Astrocyte (in vitro differentiated cells and primary cell): Measurements from ENCODE around the gene SCAND1. TPM values are rescaled to one million over a fixed set of nuclear protein-coding genes. Genes with fewer than 3 reads are reported as not detected.

Experiments
- DNase-seq: peaks from one replicate; pipeline ENCODE4 v3.0.0-alpha.2; 2010; ENCODE audit warnings: low read depth
- FAIRE-seq: peaks from 2 replicates; lab custom pipeline; 2011; peaks lifted over from hg19 to GRCh38; lab: Jason Lieb, UNC
- H2AFZ ChIP-seq: 2 replicates; pipeline ENCODE4 v1.6.0; 2012; ENCODE audit warnings: low read depth, low read length, inconsistent platforms
- H3K27ac ChIP-seq: 2 replicates; pipeline ENCODE4 v1.5.1; 2011; ENCODE audit warnings: low read depth, low read length, inconsistent platforms
- H3K27me3 ChIP-seq: 2 replicates; pipeline ENCODE4 v1.6.0; 2011; ENCODE audit warnings: low read length, inconsistent platforms; ENCODE audit not compliant: insufficient read depth
- H3K36me3 ChIP-seq: 2 replicates; pipeline ENCODE4 v1.5.1; 2011; ENCODE audit warnings: low read length, inconsistent platforms; ENCODE audit not compliant: insufficient read depth
- H3K4me1 ChIP-seq: 2 replicates; pipeline ENCODE4 v1.5.1; 2011; ENCODE audit warnings: low read length, inconsistent platforms; ENCODE audit not compliant: insufficient read depth
- H3K4me2 ChIP-seq: 2 replicates; pipeline ENCODE4 v1.6.0; 2012; ENCODE audit warnings: low read length, inconsistent platforms
- H3K4me3 ChIP-seq: 2 replicates; pipeline ENCODE4 v1.5.1; 2011; ENCODE audit warnings: low read depth, mild to moderate bottlenecking, low read length, inconsistent platforms; ENCODE audit not compliant: insufficient read depth
- H3K79me2 ChIP-seq: 2 replicates; pipeline ENCODE4 v1.6.0; 2012; ENCODE audit warnings: mild to moderate bottlenecking, low read length, inconsistent platforms; ENCODE audit not compliant: insufficient read depth
- H3K9ac ChIP-seq: 2 replicates; pipeline ENCODE4 v1.6.0; 2012; ENCODE audit warnings: mild to moderate bottlenecking, low read length, inconsistent platforms
- H3K9me3 ChIP-seq: 2 replicates; pipeline ENCODE4 v1.5.1; 2012; ENCODE audit warnings: low read depth, mild to moderate bottlenecking, low read length, inconsistent platforms; ENCODE audit not compliant: insufficient read depth
- H4K20me1 ChIP-seq: 2 replicates; pipeline ENCODE4 v1.6.0; 2012; ENCODE audit warnings: low read length, inconsistent platforms; ENCODE audit not compliant: insufficient read depth
- H3K27ac Mint-ChIP-seq: one replicate; pipeline ENCODE4 v1.8.0; 2021; ENCODE audit warnings: mild to moderate bottlenecking, mixed read lengths; ENCODE audit not compliant: unreplicated experiment
- H3K27me3 Mint-ChIP-seq: one replicate; pipeline ENCODE4 v1.8.0; 2021; ENCODE audit warnings: low read depth, mixed read lengths; ENCODE audit not compliant: unreplicated experiment
- H3K36me3 Mint-ChIP-seq: one replicate; pipeline ENCODE4 v1.8.0; 2021; ENCODE audit warnings: low read depth, mixed read lengths; ENCODE audit not compliant: unreplicated experiment
- H3K4me1 Mint-ChIP-seq: one replicate; pipeline ENCODE4 v1.8.0; 2021; ENCODE audit warnings: low read depth, mixed read lengths; ENCODE audit not compliant: unreplicated experiment
- H3K4me3 Mint-ChIP-seq: one replicate; pipeline ENCODE4 v1.8.0; 2021; ENCODE audit warnings: mild to moderate bottlenecking, moderate library complexity, mixed read lengths; ENCODE audit not compliant: unreplicated experiment
- H3K9me3 Mint-ChIP-seq: one replicate; pipeline ENCODE4 v1.8.0; 2021; ENCODE audit warnings: mild to moderate bottlenecking, mixed read lengths; ENCODE audit not compliant: unreplicated experiment
- CTCF ChIP-seq: IDR thresholded peaks from 2 replicates; pipeline ENCODE4 v1.5.1; 2011; ENCODE audit warnings: low read depth, mild to moderate bottlenecking, inconsistent platforms, low read length, moderate library complexity; ENCODE audit not compliant: insufficient read depth
- EZH2 ChIP-seq: IDR thresholded peaks from 2 replicates; pipeline ENCODE4 v1.6.1; 2012; ENCODE audit warnings: mild to moderate bottlenecking, low read length, inconsistent platforms; ENCODE audit not compliant: insufficient read depth
- total RNA-seq: library from RNA; stranded (reverse); gene quantifications from 2 replicates; pipeline ENCODE4 v1.2.1, GENCODE V29; 2021

SCAND1 gene
- total RNA-seq, 1 donor from 2014 or later: 63.8 TPM

DNA sequence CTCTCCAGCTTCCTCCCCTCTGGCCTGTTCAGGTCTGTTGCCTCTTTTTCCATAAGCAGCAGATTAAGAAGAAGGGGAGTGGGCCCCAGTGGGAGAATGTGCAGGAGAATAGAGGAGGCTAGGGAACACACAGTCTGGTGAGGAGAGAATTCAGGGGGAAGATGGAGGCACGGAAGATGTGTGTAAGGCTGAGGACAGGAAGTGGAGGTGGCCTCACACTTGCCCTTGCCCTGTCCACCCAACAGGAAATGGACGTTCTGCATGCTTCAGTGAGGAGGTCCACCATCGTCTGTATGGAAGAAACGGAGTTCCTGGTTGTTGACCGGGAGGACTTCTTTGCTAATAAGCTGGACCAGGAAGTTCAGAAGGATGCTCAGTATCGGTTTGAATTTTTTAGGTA lies 30.1 kb upstream of the SCAND1 start:
- no peak for FAIRE-seq
- Mint-ChIP-seq H3K36me3 (no peaks in the 10 kb centered on the region), H3K4me1 (peaks cover 3% of the 10 kb centered on the region), H3K27me3 (peaks cover 30% of the 10 kb centered on the region), H3K9me3 (peaks cover 7% of the 10 kb centered on the region), H3K4me3 (no peak overlapping the region), H3K27ac (no peak overlapping the region)
- Histone ChIP-seq H3K79me2 (no peaks in the 10 kb centered on the region), H4K20me1 (no peaks in the 10 kb centered on the region), H3K27ac (no peak overlapping the region), H3K4me1 (no peaks in the 10 kb centered on the region), H3K9ac (no peak overlapping the region), H3K9me3 (no peaks in the 10 kb centered on the region), H3K36me3 (no peaks in the 10 kb centered on the region), H3K4me3 (no peak overlapping the region), H3K4me2 (no peak overlapping the region), H2AFZ (no peak overlapping the region), H3K27me3 (peaks cover 3% of the 10 kb centered on the region)
- TF ChIP-seq EZH2 (no peak), CTCF (no peak)
- no peak for DNase-seq

DNA sequence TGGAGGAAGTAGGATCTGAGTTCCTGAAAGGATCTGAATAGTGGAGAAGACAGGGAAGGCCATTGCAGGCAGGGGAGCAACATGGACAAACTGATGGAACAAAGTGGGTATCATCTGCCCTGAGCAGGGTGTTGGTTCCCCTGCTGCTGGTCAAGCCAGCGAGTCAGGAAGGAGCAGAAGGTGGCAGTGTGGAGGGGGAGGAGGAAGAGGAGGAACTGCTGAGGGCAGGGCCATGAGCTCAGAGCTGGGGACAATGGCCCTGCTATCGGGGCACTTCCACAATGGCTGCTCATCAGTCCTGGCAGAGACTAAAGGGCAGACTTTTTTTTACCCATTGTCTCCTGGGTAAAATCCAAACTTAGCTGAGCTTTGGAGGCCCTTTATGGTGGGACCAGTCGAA lies 27.7 kb upstream of the SCAND1 start:
- H3K79me2 ChIP-seq: no peaks in the 10 kb centered on the region
- Mint-ChIP-seq H3K27ac (no peak overlapping the region), H3K9me3 (peaks cover 7% of the 10 kb centered on the region), H3K4me1 (peaks cover 4% of the 10 kb centered on the region), H3K36me3 (no peaks in the 10 kb centered on the region), H3K4me3 (no peak overlapping the region), H3K27me3 (peaks cover 18% of the 10 kb centered on the region)
- H4K20me1 ChIP-seq: no peaks in the 10 kb centered on the region
- H3K9me3 ChIP-seq: no peaks in the 10 kb centered on the region
- H3K4me2 ChIP-seq: no peak overlapping the region
- DNase-seq: no peak
- no peaks in the 10 kb centered on the region for H3K4me1 ChIP-seq
- no peak overlapping the region for H3K9ac ChIP-seq
- H3K36me3 ChIP-seq: no peaks in the 10 kb centered on the region
- no peak overlapping the region for H2AFZ ChIP-seq
- no peak for FAIRE-seq
- TF ChIP-seq CTCF (no peak), EZH2 (no peak)
- no peak overlapping the region for H3K27ac ChIP-seq
- H3K27me3 ChIP-seq: peaks cover 3% of the 10 kb centered on the region
- no peak overlapping the region for H3K4me3 ChIP-seq

- H3K4me1 ChIP-seq: no peaks in the 10 kb centered on the region
- Mint-ChIP-seq H3K27me3 (peaks cover 10% of the 10 kb centered on the region), H3K36me3 (no peaks in the 10 kb centered on the region), H3K4me1 (peaks cover 4% of the 10 kb centered on the region), H3K4me3 (no peak overlapping the region), H3K27ac (no peak overlapping the region), H3K9me3 (peaks cover 2% of the 10 kb centered on the region)
- FAIRE-seq: no peak
- H3K79me2 ChIP-seq: no peaks in the 10 kb centered on the region
- TF ChIP-seq CTCF (no peak), EZH2 (no peak)
- DNase-seq: no peak
- no peak overlapping the region for H3K4me2 ChIP-seq
- no peak overlapping the region for H3K4me3 ChIP-seq
- H3K9ac ChIP-seq: no peak overlapping the region
- H2AFZ ChIP-seq: no peak overlapping the region
- H3K9me3 ChIP-seq: no peaks in the 10 kb centered on the region
- H3K36me3 ChIP-seq: no peaks in the 10 kb centered on the region
- H4K20me1 ChIP-seq: no peaks in the 10 kb centered on the region
- H3K27ac ChIP-seq: no peak overlapping the region
- H3K27me3 ChIP-seq: peaks cover 3% of the 10 kb centered on the region
Observed at GRCh38 chr20:35979544-35979943, 25.2 kb upstream of the SCAND1 start.
